ENCODE measurements around the gene PDE6G.

DNA sequence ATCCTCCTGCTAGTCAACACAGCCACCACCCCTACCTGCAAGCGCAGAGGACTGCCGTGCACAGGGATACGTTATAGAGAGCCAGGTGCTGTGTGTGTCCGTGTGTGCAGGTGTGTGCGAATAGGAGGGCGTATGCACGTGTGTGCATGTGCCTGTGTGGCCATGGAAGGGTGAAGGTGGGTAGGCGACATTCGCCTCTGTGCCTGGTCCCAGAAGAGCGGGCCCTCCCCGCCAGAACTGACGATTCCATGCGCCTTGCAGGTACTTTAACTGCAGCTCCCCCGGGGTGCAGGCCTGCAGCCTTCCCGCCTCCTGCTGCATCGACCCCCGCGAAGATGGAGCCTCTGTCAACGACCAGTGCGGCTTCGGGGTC lies 8.7 kb downstream of the PDE6G start:
- TF ChIP-seq CTCF (IDR thresholded peaks at IDR 0.05) (no peak), POLR2A (IDR thresholded peaks at IDR 0.05) (no peak)

Measured in thyroid gland (tissue), 4 donors.